HG03039 (cell line): ENCODE results near the gene PSMB5.

Experiments
- ATAC-seq: cut with Tn5 transposase; IDR thresholded peaks from one replicate; pipeline ENCODE4 v1.9.1; 2021; ENCODE audit warnings: mild to moderate bottlenecking, moderate library complexity; ENCODE audit not compliant: unreplicated experiment

Gene PSMB5

DNA sequence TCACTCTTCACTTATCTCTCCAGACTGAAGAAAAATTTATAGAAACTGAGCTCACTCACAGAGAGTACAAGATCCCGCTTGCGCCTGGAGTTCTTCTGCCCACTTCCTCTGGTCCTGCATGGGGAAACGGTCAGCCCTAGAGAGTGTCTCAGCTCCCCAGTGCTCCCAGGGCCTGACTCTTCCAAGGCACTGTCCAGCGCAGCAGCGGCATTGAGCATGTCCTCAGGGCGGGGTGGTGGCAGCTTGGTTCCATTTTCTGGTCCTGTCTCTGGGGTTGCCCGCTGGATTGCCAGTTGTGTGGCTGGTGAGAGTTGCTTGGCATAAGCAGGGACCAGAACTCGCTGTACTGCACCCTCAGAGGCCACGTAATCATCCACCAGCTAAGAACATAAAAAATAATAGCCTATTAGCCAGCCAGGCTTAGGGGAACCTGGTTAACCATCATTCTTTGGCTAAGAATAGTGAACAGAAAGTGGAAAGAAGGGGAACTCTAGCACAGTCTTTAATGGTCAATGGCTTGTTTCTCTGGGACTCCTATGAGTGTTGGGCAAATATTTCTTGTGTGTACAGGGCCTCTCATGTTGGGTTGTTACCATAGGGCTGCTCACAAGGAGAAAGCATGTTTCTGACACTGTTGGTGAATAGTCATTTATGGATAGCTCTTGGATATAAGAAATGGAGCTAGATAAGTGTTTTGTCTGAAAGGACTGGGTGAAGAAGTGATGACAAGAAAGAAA is 38.6 kb downstream of the PSMB5 start:
- ATAC-seq, result no peak

DNA sequence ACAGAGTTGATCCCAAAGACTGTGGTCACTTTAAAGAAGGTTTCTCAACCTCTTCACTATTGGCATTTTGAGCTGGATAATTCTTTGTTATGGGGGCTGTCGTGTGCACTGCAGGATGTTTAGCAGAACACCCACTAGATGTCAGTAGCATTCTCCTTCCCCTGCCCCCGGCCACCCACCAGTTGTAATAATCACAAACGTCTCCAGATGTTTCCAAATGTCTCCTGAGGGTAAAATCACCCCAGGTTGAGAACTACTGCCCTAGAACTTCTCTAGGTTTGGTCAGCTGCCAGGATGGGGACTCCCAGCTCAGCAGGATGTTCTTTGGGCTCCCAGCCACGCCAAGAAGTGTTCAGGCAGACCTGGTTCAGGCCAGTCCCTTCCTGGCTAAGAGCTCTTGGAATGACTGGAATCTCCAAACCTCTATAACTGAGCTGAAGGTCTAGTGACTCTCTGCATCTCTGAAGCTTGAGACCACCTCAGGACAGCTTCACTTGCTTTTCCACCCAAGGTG is 39.9 kb downstream of the PSMB5 start:
- no peak for ATAC-seq

DNA sequence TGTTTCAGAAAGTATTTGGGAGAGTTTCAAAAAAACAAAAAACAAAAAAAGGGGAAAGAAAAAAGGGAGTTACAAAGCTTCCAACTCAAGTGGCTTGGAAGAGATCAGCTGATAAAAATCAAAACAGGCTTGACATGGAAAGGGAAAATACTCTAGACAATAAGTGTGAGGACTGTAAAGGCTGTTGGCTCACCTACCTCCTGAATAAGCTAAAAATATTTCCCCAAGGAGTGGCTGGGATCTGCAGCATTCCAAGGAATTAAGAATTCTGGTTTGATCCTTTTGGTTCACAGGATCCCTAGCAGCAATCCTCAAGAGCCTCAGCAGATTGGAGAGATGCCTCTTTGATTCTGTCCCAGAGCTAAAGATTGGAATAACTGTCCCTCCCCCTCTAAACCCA is 41.2 kb downstream of the PSMB5 start:
- no peak for ATAC-seq

DNA sequence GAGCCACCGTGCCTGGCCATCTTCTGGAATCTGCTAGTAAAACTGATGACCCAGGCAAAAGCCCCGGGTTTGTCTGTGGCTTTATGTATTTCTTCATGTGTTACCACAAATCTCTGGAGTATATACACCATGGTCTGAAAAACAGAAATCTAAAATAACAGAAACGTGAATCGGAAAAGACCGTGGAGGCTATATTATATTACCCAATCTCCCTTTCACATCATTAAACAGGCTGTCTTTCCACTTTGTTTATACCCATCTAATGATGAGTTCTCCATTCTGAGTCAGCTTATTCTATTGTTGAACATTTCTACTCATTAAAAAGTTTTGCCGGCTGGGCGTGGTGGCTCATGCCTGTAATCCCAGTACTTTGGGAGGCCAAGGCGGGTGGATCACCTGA is 42.8 kb downstream of the PSMB5 start:
- ATAC-seq, result no peak

DNA sequence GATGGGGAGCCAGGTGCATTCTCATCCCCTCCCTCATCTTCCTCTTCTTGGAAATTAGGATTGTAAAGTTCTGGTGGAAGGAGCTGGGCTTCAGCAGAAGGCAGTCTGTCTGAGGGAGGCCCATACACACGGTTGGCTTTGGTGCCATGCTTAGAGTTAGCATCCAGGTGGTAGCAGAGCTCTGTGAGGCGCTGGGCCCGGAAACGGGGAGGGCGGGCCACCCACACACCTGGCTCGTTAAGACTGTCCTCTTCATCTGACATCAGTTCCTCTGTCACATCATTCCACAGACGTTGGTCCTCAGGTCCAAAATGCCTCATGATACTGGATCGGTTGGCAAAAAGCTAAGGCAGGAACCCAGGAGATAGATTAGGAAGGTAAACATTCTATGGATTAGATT is 47.4 kb downstream of the PSMB5 start:
- no peak for ATAC-seq

DNA sequence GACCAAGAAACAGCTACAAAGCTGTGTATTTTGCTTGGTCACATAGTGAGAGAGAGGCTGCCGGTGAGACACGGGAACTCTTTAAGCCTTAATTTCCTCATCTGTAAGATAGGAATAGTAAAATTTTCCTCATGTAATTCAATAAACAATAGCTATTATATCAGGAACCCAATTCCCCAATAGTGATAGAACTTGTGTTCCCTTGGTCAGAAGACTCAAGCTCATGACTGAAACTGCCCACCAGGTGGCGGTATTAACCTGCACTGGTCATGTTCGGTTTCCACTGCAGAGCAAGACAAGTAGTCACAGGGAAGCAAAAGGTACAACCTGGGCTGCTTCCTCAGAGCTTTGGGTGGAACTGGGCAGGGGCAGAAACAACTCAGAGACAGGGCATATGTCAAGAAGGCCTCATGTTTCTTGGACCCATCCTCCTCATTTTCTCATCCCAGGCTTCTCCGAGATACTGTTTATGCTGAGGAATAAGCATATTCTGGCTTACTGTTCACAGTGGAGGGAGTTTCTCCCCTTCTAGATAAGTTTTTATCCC is 48.1 kb downstream of the PSMB5 start:
- no peak for ATAC-seq

DNA sequence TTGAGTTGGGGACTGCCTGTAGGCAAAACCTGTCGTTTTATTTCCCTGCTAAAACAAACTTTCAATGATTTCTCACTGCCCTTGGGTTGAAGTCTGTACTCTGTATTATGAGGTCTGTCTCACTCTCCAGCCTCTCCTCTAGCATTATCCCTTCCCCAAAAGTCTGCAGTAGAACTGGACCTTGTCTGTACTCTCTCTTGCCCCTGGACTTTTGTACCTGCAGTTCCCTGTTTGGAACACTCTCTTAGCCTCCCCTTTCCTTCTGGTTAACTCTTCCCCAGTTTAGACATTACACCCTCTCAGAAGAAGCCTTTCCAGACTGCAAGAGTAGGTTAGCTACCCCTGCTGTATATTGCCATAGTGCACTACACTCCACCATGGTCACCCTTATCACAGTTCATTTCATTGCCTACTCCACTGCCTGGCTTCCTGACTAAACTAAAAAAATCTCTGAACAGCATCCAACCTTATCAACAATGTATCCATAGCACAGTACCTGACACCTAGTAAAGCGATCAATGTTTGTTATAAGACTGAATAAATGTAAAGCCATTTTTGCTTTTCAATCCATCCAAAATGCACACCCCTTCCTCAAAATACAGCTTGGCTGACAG is 48.7 kb downstream of the PSMB5 start:
- no peak for ATAC-seq

DNA sequence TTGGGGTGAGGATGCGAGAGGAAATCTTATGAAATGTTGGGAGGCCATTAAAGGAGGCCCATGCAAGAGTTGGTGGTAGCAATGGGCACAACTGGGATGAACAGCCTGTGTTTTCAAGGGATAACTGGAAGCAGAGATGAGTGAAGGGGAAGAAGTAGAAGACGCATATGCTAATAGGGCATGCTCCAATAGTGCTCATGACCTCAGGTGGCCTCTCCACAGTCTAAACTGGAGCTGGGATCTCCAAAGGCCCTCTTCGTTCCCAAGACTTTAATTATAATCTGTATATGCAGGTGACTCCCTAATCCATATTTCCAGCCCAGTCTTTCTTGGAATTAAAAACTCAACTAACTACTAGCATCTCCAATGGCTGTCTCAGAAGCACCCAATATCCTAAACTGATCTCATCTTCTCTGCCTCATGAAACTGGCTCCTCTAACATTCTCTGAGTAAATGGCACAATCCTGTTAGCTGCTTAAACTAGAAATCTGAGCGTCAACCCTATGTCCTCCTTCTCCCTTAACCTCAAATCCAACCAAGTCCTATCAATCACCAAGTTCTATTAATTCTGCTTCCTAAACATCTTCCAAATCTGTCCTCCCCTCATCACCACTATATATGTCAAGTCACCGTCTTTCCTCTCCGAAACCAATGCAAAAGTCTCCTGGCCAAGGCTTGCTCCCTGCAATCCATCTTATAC is 49.6 kb downstream of the PSMB5 start:
- no peak for ATAC-seq

DNA sequence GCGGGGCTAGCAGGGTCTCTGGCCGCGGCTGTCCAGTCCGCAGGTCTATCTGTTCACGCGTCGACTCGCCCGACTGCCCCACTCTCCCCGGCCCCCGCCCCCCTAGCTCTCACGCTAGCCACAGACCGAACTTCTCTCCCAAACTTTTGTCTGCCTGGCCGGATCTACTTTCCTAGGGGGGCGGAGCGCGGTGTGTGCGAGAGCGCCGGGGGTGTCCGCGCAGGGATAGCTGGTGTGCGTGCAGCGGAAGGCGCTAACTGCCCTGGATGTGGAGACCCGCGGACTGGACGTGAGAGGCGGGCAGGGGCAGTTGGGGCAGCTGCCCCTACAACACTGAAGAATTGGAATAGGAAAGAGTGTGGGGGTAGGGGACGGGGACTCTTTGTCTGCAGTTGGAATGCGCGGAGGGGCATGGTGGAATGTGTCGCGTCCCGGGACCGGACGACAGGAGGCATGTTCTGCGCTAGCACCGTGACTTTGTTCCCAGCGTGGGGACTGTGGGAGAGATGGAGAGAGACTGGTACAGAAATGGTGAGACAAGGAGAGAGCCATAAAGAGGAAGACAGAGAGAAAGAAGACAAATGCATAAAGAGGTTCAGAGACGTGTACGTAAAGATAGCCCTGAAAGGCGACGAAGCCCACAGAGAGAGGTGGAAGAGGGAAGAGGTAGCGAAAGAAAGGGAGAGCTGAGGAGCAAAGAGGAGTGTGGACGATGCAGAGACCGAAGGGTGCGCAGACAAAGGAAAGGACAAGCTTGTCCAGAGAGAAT is 52.0 kb downstream of the PSMB5 start, which contains the start of gene AJUBA:
Gene AJUBA (minus strand): TSS at position 75 of the 769 bp plus-strand sequence. CDS start 285 bp downstream, outside the sequence.
- ATAC-seq, result no peak

DNA sequence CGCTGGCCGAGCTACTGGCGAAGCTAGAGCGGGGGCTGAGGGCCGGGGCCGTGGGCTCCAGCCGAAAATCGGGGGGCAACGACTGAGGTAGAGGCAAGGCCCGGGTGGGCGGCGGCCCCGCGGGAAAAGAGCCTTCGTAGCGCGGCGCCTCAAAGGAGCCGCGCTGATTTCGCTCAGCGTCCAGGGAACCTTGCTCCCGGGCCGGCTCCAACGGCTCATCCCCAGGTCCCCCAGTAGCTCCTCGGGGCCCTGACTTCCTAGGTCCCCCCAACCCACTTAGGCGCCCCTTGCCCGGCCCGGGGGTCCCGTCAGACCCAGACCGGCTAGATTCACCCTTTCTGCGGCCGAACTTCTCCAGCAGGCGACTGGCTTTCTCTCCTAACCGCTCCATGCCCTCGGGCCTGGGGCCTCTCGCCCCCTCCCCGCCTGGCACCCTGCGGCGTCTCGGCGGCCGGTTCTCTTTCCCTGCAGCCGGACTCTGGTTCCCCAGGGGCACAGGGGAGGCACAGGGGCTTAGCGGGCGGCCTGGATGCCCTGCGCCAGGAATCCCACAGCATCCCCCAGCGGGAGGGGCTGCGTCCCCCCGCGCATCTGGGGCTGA is 52.7 kb downstream of the PSMB5 start:
- no peak for ATAC-seq

DNA sequence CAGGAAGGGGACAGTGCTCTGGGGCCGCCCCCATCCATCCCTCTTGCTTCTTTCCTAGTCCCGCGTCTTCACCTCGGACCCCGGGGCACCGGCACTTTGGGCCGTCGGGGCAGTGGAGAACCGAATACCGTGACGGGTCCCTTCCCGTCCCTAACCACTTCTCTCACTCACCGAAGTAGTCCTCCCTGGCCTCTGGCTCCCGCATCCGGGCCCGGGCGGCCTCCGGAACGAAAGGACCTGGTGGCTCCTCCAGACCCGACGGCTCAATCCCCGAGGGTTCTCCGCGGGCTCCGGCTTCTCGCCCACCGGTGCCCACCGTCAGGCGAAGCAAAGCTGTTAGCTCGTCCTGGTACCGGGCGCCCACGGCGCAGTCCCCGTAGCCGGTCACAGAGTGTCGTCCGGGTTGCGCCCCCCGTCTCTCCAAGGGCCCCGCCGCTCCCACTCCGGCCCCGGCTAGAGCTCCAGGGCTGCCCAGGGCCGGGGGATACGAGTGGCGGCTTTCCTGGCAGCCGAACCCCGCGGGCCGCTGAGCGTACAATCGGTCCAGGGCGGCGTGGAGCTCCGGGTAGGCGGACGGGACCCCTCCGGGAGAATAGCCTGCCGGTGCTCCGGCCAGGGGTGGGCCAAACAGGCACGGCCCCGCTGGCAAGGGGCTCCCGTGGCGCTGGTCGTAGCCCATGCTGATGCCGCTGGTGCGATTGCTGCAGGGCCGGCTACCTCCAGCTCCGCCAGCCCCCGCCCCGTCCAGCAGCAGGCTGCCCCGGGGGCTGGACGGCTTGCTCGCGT is 53.4 kb downstream of the PSMB5 start:
- ATAC-seq, result no peak

DNA sequence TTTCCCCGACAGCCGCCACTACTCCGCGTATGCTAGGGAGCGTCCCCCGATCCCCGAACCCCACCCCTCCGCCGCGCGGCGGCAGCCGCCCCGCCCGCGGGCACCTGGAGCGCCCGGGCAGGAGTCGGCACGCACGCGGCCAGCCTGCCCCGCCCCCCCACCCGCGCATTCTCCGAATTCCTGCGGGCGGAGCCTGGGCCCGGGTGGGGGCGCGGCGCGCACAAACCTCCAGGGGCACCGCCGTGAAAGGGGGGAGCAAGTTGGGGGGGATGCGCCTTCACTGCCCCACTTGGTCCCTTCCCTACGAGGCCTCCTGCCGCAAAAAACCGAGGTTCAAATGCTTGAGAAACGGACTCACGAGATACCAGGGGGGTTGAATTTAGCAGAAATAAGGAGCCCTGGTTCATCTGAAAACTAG is 54.0 kb downstream of the PSMB5 start:
- ATAC-seq, result no peak

DNA sequence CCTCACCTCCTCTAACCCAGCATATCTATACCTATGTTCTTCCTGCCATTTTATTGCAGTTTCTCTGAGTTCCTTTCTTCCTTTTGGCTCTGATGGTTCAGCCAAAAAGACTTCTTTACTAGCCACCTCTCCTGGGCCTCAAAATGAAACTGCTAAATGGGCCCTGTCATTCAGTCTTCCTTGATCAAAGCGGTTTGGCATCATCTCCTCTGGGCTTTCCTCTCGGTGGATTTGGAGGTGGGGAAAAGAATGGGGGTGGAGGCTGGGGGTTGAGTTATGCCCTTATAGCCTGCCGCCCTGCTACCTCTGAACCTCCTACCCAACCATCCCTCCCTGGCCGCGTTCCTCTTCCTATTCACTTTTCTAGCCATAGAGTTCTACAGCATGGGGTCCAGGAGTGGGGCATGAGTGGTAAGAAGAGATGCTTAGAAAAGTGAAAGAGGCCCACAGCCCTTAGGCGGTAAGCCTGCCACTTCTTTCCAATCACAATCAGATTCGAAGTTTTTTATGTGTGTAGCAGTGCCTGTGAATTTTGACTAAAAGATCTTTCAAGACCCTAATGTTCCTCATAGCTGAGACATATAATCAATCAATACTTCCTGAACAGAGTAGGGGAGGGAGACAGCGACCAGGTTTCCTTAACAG is 54.8 kb downstream of the PSMB5 start:
- ATAC-seq, result no peak

DNA sequence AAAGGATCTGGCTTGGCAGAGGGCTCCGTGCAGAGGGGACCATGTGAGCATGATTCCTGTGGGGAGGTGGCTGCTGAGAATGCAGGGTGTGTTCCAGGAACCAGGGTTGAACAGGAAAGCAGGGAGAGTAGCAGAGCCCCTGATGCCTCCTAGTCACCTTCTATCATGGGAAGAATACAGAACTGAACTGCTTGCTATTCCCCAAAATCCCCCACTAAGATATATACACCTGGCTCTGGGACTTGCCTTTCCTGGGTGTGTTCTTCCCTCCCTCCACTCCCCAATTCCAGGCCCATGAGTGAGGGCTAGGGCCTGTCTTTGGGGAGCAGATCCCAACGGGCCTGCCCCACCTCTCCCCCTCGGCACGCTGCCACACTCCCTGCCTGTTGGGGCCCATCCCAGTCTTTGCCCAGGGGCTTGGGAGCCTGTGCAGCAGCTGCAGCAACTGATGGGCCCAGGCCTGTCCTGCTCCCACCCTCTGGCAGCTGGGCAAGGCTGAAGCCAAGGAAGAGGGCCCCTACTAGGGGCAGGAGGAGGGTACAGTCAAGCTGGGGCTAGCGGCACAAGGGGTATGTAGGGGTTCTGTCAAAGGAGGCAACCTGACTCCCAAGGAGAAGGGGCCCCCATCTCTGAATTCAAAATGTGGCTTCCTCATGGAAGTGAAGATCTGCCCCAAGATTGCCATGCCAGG is 55.6 kb downstream of the PSMB5 start:
- no peak for ATAC-seq

DNA sequence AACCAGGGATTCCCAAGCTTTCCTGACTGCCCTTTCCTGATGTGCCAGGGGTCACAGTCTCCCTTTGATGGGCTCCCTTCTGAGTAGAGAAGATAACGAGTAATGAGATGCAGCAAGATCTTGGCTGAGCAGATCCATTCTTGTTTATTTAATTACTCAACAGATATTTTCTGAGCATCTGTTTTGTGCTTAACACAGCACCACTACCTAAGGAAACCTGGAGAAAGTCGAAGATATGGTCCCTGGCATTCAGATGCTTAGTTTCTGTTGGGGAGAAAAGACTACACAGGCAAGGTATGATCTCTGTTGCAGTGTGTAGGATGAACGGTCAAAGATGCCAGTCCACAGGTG is 56.2 kb downstream of the PSMB5 start:
- ATAC-seq, result no peak

DNA sequence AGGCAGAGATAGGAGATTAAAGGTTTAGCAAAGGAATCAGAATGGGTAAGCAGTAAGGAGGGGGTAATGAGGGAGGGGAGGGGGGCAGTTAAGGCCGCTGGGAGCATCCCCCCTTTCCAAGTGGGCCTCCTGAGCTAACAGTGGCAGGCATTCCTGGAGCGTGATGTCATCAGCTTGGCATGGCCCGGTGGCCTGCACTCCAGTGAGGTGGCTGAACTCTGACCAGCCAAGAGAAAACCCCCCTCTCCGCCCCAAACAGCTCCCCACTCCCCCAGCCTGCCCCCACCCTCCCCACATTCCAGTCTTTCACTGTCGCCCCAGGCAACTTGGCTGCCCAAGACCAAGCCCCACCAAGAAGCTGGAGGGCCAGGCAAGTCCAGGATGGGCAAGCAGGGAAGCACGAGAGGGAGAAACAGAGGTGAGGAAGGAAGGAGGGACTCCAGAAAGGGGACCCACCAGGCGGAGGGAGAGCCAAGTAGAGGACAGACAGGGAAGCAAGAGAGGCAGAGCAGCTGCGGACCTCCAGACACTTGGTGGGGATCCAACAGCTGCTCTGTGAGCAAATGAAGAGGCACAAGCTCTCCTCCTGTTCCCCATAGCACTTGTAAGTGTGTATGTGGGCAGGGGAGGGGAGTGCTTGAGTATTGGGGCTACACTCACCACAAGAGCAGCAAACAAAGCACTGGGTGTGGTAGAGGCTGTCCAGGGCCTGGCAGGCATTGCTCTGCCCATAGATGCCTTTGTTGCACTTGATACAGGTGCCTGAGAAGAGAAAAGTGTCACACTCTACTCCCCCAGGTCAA is 56.8 kb downstream of the PSMB5 start:
- no peak for ATAC-seq

DNA sequence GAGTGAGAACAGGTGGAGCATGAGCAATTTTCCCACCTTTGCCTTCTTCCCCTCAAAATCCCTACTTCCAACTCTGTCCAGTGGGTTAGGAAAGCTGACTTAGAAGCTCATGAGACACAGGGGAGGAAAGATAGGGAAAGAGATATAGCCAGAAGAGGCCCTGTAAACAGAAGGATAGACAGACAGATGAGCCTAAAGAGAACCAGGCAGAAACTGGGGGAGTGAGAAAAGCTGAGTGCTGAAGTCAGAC is 57.3 kb downstream of the PSMB5 start:
- no peak for ATAC-seq
